Tibial artery (tissue), 4 donors: ENCODE measurements around the gene LDB1.
A peak's percentile ranks its signal among the peaks of the same experiment; 100 is the strongest.

ENCODE experiments used
- DNase-seq, 2 donors: peaks; one replicate each; pipeline ENCODE4 v3.0.0-alpha.2; 2019
- H3K27ac ChIP-seq, 2 donors: fragments of 200-600 bp; sonication (generic) in 1 of 2; 1 replicate in 1 of 2; 2 replicates in 1 of 2; pipeline ENCODE4 v1.5.1; 2018 to 2019; ENCODE audit warnings: mild to moderate bottlenecking in 1 of 2
- H3K27me3 ChIP-seq, 2 donors: fragments of 200-600 bp; sonication (generic) in 1 of 2; one replicate each; pipeline versions ENCODE4 v1.5.1 to v1.6.0; 2016 to 2019
- H3K36me3 ChIP-seq, 3 donors: fragments of 200-600 bp; sonication (generic) in 2 of 3; one replicate each; pipeline ENCODE4 v1.5.1; 2016 to 2019; ENCODE audit warnings: mild to moderate bottlenecking in 2 of 3
- H3K4me1 ChIP-seq, 4 donors: fragments of 200-600 bp; sonication (generic) in 2 of 4; 1 replicate in 3 of 4; 2 replicates in 1 of 4; pipeline ENCODE4 v1.5.1; 2016 to 2019
- H3K4me3 ChIP-seq, 2 donors: fragments of 200-600 bp; sonication (generic) in 1 of 2; 1 replicate in 1 of 2; 2 replicates in 1 of 2; pipeline ENCODE4 v1.5.1; 2018 to 2019; ENCODE audit warnings: mild to moderate bottlenecking in 2 of 2
- H3K9me3 ChIP-seq, 3 donors: fragments of 200-600 bp; sonication (generic) in 1 of 3; one replicate each; pipeline ENCODE4 v1.5.1; 2016 to 2019
- intact Hi-C: fragments of 100-400 bp; cut with DNase I; formaldehyde crosslinking; loops from one replicate; pipeline ENCODE4 v1.15.0; 2023; ENCODE audit warnings: low total_unique reads
- TF ChIP-seq, protein P1 (sequence below), 2 experiments: fragments of 200-600 bp in 1 of 2; fragments of 450-650 bp in 1 of 2; IDR thresholded peaks; one replicate each; pipeline ENCODE4 v1.5.1; 2017 to 2019; ENCODE audit warnings: antibody characterized with exemption in 2 of 2, mild to moderate bottlenecking in 1 of 2, moderate library complexity in 1 of 2

The LDB1 gene

DNA sequence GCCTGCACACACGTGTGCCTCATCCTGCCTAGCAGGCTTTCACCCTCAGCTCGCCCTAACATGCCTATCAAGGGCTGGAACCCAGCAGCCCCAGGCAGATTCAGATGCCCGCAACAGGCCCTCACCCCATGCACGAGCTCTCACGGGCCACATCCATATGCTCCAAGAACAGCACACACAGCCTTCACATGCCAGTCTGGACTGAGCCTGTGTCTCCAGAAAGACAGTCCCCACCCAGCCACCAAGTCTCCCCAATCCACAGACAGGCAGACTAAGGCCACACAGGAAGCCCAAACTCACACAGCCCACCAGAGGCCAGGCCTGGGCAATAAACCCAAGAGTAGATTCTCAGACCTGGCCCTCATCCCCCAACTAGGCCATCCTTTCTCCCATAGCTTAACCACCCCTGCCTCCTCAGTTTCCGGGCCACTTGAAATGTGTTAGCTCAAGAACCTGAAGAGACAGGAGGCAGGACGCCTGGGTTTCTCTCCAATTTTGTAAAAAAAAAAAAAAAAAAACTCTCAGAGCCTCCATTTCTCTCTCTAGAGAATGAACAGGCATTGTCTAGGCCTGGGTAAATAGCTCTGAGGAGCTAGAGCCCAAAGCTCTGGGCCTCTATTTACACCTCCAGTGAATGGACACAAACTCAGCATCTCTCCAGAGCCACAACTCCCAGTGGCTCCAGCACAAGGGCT lies 6.8 kb downstream of the LDB1 start:
- no peak for DNase-seq
- no peaks in the 10 kb centered on the region for H3K27me3 ChIP-seq
- TF ChIP-seq, protein P1, sequence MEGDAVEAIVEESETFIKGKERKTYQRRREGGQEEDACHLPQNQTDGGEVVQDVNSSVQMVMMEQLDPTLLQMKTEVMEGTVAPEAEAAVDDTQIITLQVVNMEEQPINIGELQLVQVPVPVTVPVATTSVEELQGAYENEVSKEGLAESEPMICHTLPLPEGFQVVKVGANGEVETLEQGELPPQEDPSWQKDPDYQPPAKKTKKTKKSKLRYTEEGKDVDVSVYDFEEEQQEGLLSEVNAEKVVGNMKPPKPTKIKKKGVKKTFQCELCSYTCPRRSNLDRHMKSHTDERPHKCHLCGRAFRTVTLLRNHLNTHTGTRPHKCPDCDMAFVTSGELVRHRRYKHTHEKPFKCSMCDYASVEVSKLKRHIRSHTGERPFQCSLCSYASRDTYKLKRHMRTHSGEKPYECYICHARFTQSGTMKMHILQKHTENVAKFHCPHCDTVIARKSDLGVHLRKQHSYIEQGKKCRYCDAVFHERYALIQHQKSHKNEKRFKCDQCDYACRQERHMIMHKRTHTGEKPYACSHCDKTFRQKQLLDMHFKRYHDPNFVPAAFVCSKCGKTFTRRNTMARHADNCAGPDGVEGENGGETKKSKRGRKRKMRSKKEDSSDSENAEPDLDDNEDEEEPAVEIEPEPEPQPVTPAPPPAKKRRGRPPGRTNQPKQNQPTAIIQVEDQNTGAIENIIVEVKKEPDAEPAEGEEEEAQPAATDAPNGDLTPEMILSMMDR (IDR thresholded peaks at IDR 0.05): no peak
- peaks cover 0 to 59% (median 51%) of the 10 kb centered on the region in 4 donors for H3K4me1 ChIP-seq
- H3K4me3 ChIP-seq: peak overlapping the region; percentile 61 to 75
- H3K9me3 ChIP-seq: no peaks in the 10 kb centered on the region
- peaks cover 31 to 32% (median 31%) of the 10 kb centered on the region in 3 donors for H3K36me3 ChIP-seq
- intact Hi-C loops: no loop called here
- H3K27ac ChIP-seq: peak overlapping the region; percentile 82 to 99

DNA sequence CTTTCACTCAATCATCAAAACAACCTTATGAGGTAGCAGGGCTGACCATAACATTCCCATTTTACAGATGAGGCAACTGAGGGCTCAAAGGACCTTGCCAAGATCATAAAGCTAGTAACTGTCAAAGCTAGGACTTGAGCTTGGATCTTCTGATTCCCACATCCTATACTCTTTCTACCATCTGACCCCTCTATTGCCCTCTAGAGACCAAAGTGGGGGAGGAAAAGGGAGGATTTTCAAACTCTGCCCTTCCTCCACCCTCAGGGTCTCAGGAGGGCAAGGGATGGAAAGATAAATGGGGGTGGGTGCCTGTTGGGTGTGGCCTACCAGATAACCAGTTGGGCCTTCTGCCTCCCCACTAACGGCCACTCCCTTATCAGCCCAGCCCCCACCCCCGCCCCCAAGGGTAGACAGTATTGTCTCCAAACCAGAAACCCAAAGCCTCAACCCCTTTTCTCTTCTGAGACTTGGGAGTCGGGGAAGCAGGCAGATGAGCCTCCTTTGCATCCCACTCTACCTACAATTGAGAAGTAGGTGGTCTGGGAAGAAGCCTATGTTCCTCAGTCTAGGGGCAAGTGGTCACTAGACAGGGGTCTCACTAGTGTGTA lies 7.9 kb downstream of the LDB1 start:
- Histone ChIP-seq H3K36me3 (peaks cover 42 to 43% (median 42%) of the 10 kb centered on the region in 3 donors), H3K4me1 (peaks cover 0 to 48% (median 40%) of the 10 kb centered on the region in 4 donors), H3K27me3 (no peaks in the 10 kb centered on the region), H3K9me3 (no peaks in the 10 kb centered on the region), H3K4me3 (no peak overlapping the region), H3K27ac (no peak overlapping the region)
- intact Hi-C loops: no loop called here
- TF ChIP-seq, protein P1 (IDR thresholded peaks at IDR 0.05): no peak
- DNase-seq: no peak

DNA sequence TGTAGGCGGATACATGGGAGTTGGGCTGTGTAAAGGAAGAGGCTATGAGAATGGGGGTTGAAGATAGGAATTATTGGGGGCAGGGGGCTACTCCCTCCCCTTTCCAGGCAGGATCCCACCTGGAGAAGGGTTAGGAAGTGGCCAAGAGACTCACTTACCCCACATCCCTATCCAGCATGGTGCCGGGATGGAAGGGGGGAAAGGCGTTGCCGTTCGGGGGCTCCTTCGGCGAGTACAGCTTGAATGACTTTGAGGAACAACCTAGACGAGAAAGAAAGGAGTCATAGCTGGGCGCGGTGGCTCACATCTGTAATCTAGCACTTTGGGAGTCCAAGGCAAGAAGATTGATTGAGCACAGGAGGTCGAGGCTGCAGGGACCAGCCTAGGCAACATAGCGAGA lies 8.9 kb downstream of the LDB1 start:
- intact Hi-C loops: no loop called here
- Histone ChIP-seq H3K4me1 (peaks cover 0 to 37% (median 30%) of the 10 kb centered on the region in 4 donors), H3K27ac (no peak overlapping the region), H3K9me3 (no peaks in the 10 kb centered on the region), H3K36me3 (peaks cover 45 to 51% (median 49%) of the 10 kb centered on the region in 3 donors), H3K27me3 (no peaks in the 10 kb centered on the region), H3K4me3 (no peak overlapping the region)
- no peak for DNase-seq
- TF ChIP-seq, protein P1 (IDR thresholded peaks at IDR 0.05): no peak

DNA sequence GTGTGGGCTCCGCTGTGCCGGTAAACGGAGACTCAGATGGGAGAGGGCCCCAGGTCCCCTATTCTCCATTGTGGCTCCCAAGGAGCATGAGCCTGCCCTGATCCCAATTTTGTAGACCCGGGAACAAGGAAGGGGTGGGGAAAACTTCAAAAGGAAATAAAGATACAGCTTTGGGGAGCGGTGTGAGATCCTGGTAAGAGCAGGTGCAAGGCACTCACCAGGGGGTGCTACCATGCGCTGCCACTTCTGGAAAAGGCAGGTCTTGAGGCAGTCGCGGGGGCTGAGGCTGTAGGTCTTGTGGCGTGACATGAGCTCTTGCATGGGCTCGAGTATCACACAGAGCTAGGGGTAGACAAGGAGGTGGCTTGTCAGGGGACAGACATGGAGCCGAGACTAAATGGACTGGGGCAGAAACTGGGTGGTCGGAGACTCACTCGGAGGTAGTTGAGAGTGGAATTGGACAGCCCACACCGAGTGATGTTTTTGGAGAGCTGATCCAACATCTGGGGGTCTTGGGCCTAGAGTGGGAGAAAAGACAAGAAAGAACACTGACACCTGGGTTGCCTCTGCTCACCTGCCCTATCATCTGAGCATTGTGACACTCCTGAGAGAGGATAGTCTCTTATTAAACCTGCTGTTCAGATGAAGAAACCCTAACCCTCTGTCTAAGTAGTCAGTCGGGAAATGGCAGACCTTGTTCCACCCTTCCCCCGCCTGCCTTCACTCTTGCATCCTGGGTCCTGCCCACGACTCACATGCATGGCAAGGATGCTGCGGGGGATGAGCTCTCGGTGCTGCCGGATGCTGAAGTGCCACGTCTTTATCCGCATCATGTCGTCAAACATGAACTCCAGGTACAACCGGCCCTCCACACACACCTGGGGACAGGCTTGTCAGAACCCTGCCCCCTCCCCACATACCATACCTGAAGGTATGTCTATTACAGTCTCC lies 10.7 kb downstream of the LDB1 start:
- Histone ChIP-seq H3K4me1 (peaks cover 0 to 23% (median 17%) of the 10 kb centered on the region in 4 donors), H3K27ac (no peak overlapping the region), H3K4me3 (no peak overlapping the region), H3K9me3 (no peaks in the 10 kb centered on the region), H3K36me3 (peaks cover 45 to 55% (median 49%) of the 10 kb centered on the region in 3 donors), H3K27me3 (no peaks in the 10 kb centered on the region)
- TF ChIP-seq, protein P1 (IDR thresholded peaks at IDR 0.05): no peak
- no peak for DNase-seq
- intact Hi-C loops: no loop called here

DNA sequence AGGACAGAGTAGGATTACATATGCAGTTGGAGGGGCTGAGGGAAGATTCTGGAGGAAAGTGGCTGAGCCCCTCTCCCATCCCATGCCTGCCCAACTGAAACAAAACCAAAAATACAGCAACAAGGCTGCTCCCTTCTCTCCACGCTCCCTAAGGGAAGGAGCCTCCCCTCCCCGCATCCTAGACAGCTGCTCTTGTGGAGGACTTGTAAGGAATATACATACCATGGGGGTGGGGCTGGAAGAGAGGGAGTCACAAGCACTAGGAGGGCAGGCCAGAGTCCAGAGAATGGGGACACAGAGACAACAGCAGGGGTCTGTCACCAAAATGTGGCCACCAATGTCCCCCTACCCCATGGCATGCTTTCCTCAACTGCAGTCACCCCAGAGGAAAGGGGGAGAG lies 13.2 kb downstream of the LDB1 start:
- no peak overlapping the region for H3K4me3 ChIP-seq
- no peak overlapping the region for H3K27ac ChIP-seq
- peaks cover 45 to 55% (median 49%) of the 10 kb centered on the region in 3 donors for H3K36me3 ChIP-seq
- intact Hi-C loops: no loop called here
- DNase-seq: no peak
- TF ChIP-seq, protein P1 (IDR thresholded peaks at IDR 0.05): no peak
- H3K27me3 ChIP-seq: no peaks in the 10 kb centered on the region
- H3K9me3 ChIP-seq: no peaks in the 10 kb centered on the region
- H3K4me1 ChIP-seq: no peaks in the 10 kb centered on the region
